HG03442 (cell line): ENCODE results near the gene HAUS8.

Experiments used
- ATAC-seq: cut with Tn5 transposase; IDR thresholded peaks from one replicate; pipeline ENCODE4 v1.9.1; 2021; ENCODE audit warnings: mild to moderate bottlenecking, moderate library complexity; ENCODE audit not compliant: unreplicated experiment

HAUS8 gene

DNA sequence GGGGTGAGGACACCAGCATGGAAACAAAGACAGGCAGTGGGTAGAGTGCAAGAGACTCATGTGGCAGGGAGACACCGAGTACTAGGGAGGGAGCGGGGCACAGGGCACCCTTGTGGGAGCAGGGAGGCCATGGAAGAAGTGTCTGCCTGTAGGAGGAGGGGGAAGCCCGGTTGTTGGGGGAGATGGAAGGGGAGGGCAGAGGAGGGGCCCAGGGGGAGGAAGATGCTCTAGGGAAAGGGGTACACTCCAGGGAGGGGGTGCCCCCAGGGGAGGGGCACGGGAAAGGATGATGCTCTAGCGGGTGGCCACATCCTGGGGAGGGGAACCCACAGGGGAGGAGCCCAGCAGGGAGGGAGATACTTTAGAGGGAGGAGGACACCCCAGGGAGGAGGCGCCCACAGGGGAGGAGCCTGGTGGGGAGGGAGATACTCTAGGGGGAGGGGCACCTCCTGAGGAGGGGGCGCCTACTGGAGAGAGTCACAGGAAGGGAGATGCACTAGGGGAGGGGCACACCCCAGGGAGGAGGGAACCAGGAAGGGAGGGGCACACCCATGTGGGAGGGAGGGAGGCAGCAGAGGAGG lies 73.6 kb downstream of the HAUS8 start:
- no peak for ATAC-seq
